WTC11 (cell line): ENCODE data around the gene PDPN. TPM values are rescaled to one million over a fixed set of nuclear protein-coding genes. Genes with fewer than 3 reads are reported as not detected.

ENCODE experiments used
- ATAC-seq: fragments of 200-7000 bp; cut with Tn5 transposase; 2 replicates; pipeline ENCODE4 v1.10.0; 2021; ENCODE audit warnings: mild to moderate bottlenecking, moderate library complexity
- CTCF ChIA-PET: fragments of 300-600 bp; sonication (Branson Sonifier 250); formaldehyde crosslinking; loops from one replicate; lab custom pipeline; 2021; ENCODE audit warnings: antibody characterized with exemption; lab: Charles Lee
- POLR2A ChIA-PET: fragments of 350-600 bp; sonication (Branson Sonifier 250); formaldehyde crosslinking; loops from one replicate; lab custom pipeline; 2021; ENCODE audit warnings: antibody characterized with exemption; lab: Charles Lee
- DNase-seq: peaks from one replicate; pipeline ENCODE4 v3.0.0; 2021; ENCODE audit warnings: low spot score
- H3K27ac Mint-ChIP-seq: 2 replicates; pipeline ENCODE4 v1.8.0; 2021; ENCODE audit warnings: mixed read lengths
- H3K27me3 Mint-ChIP-seq: 2 replicates; pipeline ENCODE4 v1.8.0; 2021; ENCODE audit warnings: low read depth, mild to moderate bottlenecking, moderate library complexity, mixed read lengths
- H3K36me3 Mint-ChIP-seq: 2 replicates; pipeline ENCODE4 v1.8.0; 2021; ENCODE audit warnings: mixed read lengths
- H3K4me1 Mint-ChIP-seq: 2 replicates; pipeline ENCODE4 v1.8.0; 2022; ENCODE audit warnings: mixed read lengths
- H3K4me3 Mint-ChIP-seq: 2 replicates; pipeline ENCODE4 v1.8.0; 2021; ENCODE audit warnings: mild to moderate bottlenecking, moderate library complexity, mixed read lengths
- H3K9me3 Mint-ChIP-seq: 2 replicates; pipeline ENCODE4 v1.8.0; 2021; ENCODE audit warnings: mixed read lengths
- AR ChIP-seq: fragments of 250-450 bp; sonication (Bioruptor Pico); IDR thresholded peaks from 2 replicates; pipeline ENCODE4 v1.9.0; 2021; ENCODE audit warnings: mild to moderate bottlenecking
- ATF3 ChIP-seq: sonication (generic); formaldehyde crosslinking; conservative IDR thresholded peaks from 2 replicates; pipeline ENCODE4 v1.8.1; 2022; ENCODE audit warnings: mild to moderate bottlenecking, missing genetic modification reagents
- CBFB ChIP-seq: sonication (generic); formaldehyde crosslinking; IDR thresholded peaks from 2 replicates; pipeline ENCODE4 v1.8.1; 2022; ENCODE audit warnings: mild to moderate bottlenecking, low read depth, missing genetic modification reagents
- ETV6 ChIP-seq: sonication (generic); formaldehyde crosslinking; IDR thresholded peaks from 2 replicates; pipeline ENCODE4 v1.8.1; 2022; ENCODE audit warnings: mild to moderate bottlenecking, missing genetic modification reagents
- GTF2I ChIP-seq: fragments of 250-450 bp; sonication (Bioruptor Pico); conservative IDR thresholded peaks from 2 replicates; pipeline ENCODE4 v1.4.0; 2021; ENCODE audit warnings: mild to moderate bottlenecking
- JUN ChIP-seq: sonication (generic); formaldehyde crosslinking; IDR thresholded peaks from 2 replicates; pipeline ENCODE4 v1.8.0; 2023; ENCODE audit warnings: mild to moderate bottlenecking, missing genetic modification reagents
- KAT7 ChIP-seq: sonication (generic); formaldehyde crosslinking; IDR thresholded peaks from 2 replicates; pipeline ENCODE4 v1.8.1; 2023; ENCODE audit warnings: missing genetic modification reagents, mild to moderate bottlenecking, borderline replicate concordance
- NFE2L1 ChIP-seq: sonication (generic); formaldehyde crosslinking; IDR thresholded peaks from 2 replicates; pipeline ENCODE4 v1.8.1; 2023; ENCODE audit warnings: missing genetic modification reagents
- NFYB ChIP-seq: sonication (generic); formaldehyde crosslinking; conservative IDR thresholded peaks from 2 replicates; pipeline ENCODE4 v1.8.0; 2022; ENCODE audit warnings: low read depth, missing genetic modification reagents
- NR3C1 ChIP-seq: sonication (generic); formaldehyde crosslinking; conservative IDR thresholded peaks from 2 replicates; pipeline ENCODE4 v1.8.1; 2023; ENCODE audit warnings: low read depth, mild to moderate bottlenecking, missing genetic modification reagents
- OVOL2 ChIP-seq: fragments of 250-450 bp; sonication (Bioruptor Pico); IDR thresholded peaks from 2 replicates; pipeline ENCODE4 v1.9.0; 2021; ENCODE audit warnings: mild to moderate bottlenecking, borderline replicate concordance
- RELA ChIP-seq: sonication (generic); formaldehyde crosslinking; IDR thresholded peaks from 2 replicates; pipeline ENCODE4 v1.8.1; 2022; ENCODE audit warnings: missing genetic modification reagents, mild to moderate bottlenecking, borderline replicate concordance
- RORB ChIP-seq: fragments of 250-450 bp; sonication (Bioruptor Pico); IDR thresholded peaks from 2 replicates; pipeline ENCODE4 v1.9.0; 2021; ENCODE audit warnings: mild to moderate bottlenecking
- SMAD3 ChIP-seq: sonication (generic); formaldehyde crosslinking; IDR thresholded peaks from 2 replicates; pipeline ENCODE4 v1.8.0; 2022; ENCODE audit warnings: missing genetic modification reagents, mild to moderate bottlenecking, borderline replicate concordance
- SMAD4 ChIP-seq: sonication (generic); formaldehyde crosslinking; IDR thresholded peaks from 2 replicates; pipeline ENCODE4 v1.8.0; 2022; ENCODE audit warnings: mild to moderate bottlenecking, missing genetic modification reagents
- SOX15 ChIP-seq: fragments of 250-450 bp; sonication (Bioruptor Pico); IDR thresholded peaks from 2 replicates; pipeline ENCODE4 v1.9.0; 2021; ENCODE audit warnings: mild to moderate bottlenecking
- TCF7 ChIP-seq: sonication (generic); formaldehyde crosslinking; IDR thresholded peaks from 2 replicates; pipeline ENCODE4 v1.8.0; 2022; ENCODE audit warnings: mild to moderate bottlenecking, low read depth, missing genetic modification reagents, moderate library complexity
- TEAD4 ChIP-seq: sonication (generic); formaldehyde crosslinking; IDR thresholded peaks from 2 replicates; pipeline ENCODE4 v1.8.0; 2022; ENCODE audit warnings: mild to moderate bottlenecking, missing genetic modification reagents
- TP53 ChIP-seq: sonication (generic); formaldehyde crosslinking; IDR thresholded peaks from 2 replicates; pipeline ENCODE4 v1.8.1; 2023; ENCODE audit warnings: mild to moderate bottlenecking, missing genetic modification reagents
- ZBTB21 ChIP-seq: sonication (generic); formaldehyde crosslinking; IDR thresholded peaks from 2 replicates; pipeline ENCODE4 v1.8.1; 2023; ENCODE audit warnings: mild to moderate bottlenecking, missing genetic modification reagents, borderline replicate concordance
- ZNF219 ChIP-seq: sonication (generic); formaldehyde crosslinking; IDR thresholded peaks from 2 replicates; pipeline ENCODE4 v1.8.0; 2023; ENCODE audit warnings: missing genetic modification reagents, mild to moderate bottlenecking, borderline replicate concordance
- ZNF232 ChIP-seq: sonication (generic); formaldehyde crosslinking; IDR thresholded peaks from 2 replicates; pipeline ENCODE4 v1.8.0; 2022; ENCODE audit warnings: mild to moderate bottlenecking, missing genetic modification reagents
- ZNF263 ChIP-seq: sonication (generic); formaldehyde crosslinking; IDR thresholded peaks from 2 replicates; pipeline ENCODE4 v1.8.1; 2022; ENCODE audit warnings: low read depth, mild to moderate bottlenecking, moderate library complexity, missing genetic modification reagents
- ZNF317 ChIP-seq: sonication (generic); formaldehyde crosslinking; IDR thresholded peaks from 2 replicates; pipeline ENCODE4 v1.8.1; 2023; ENCODE audit warnings: low read depth, mild to moderate bottlenecking, moderate library complexity, missing genetic modification reagents, borderline replicate concordance
- ZNF416 ChIP-seq: fragments of 250-450 bp; sonication (Bioruptor Pico); IDR thresholded peaks from 2 replicates; pipeline ENCODE4 v1.9.0; 2021; ENCODE audit warnings: mild to moderate bottlenecking, inconsistent platforms
- ZNF423 ChIP-seq: fragments of 250-450 bp; sonication (Bioruptor Pico); IDR thresholded peaks from 2 replicates; pipeline ENCODE4 v2.1.2; 2022; ENCODE audit warnings: mild to moderate bottlenecking, moderate library complexity
- total RNA-seq: library from RNA; stranded (reverse); gene quantifications from 3 replicates; pipeline ENCODE4 v1.2.3, GENCODE V29; 2021

The PDPN gene
- total RNA-seq, 1 experiment from 2014 or later = 158 TPM

DNA sequence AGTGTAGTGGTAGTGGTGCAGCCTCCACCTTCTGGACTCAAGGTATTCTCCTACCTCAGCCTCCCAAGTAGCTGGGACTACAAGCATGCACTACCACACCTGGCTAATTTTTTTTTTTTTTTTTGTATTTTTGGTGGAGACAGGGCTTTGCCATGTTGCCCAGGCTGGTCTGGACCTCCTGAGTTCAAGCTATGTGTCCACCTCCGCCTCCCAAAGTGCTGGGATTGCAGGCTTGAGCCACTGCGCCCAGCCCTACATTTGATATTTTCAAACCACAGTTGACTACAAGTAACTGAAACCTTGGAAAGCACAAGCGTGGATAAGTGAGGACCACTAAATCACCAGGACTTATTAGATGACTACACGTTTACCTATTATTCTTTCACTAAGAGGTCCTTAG is 10.0 kb upstream of the PDPN start:
- no peak overlapping the region for H3K27ac Mint-ChIP-seq
- DNase-seq = no peak

DNA sequence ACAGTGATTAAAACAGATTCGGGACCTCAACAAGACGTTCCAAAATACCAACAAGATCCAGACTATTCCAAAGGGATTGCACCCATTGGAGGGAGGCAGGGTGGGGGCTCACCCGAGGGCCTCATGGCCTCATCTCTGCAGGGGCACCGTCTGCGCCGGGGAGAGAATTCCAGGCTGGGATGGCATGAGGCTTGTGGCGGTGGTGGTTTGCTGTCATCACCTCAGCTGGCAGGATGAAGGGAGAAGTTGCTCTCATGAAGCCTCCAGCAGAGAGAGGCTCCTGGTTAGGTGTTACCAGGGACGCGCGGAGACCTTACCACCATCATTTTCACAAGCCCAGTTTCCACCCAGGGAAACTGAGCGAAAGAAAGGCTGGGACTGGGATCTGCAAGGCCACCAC is 6.7 kb upstream of the PDPN start:
- H3K4me1 Mint-ChIP-seq = peaks cover 10% of the 10 kb centered on the region
- ATAC-seq = no peak
- H3K27ac Mint-ChIP-seq = no peak overlapping the region
- H3K9me3 Mint-ChIP-seq = no peaks in the 10 kb centered on the region
- H3K36me3 Mint-ChIP-seq = no peaks in the 10 kb centered on the region
- no peak for DNase-seq
- ChIA-PET POLR2A (no interaction called here), CTCF (no interaction called here)
- H3K27me3 Mint-ChIP-seq = peaks cover 12% of the 10 kb centered on the region
- H3K4me3 Mint-ChIP-seq = no peak overlapping the region
- no peak for TF ChIP-seq NFYB (CRISPR knock-in tag)
- TF ChIP-seq, all 79 proteins: peak for 0

More for the DNA sequence above, 10.0 kb upstream of the PDPN start:
- Mint-ChIP-seq H3K36me3 (no peaks in the 10 kb centered on the region), H3K27me3 (peaks cover 4% of the 10 kb centered on the region), H3K4me1 (peaks cover 8% of the 10 kb centered on the region), H3K9me3 (no peaks in the 10 kb centered on the region), H3K4me3 (no peak overlapping the region)
- CTCF ChIA-PET = no interaction called here
- ATAC-seq = no peak
- POLR2A ChIA-PET = no interaction called here
- TF ChIP-seq TCF7 (no peak), ATF3 (CRISPR knock-in tag) (no peak), TP53 (no peak), ZNF317 (CRISPR knock-in tag) (no peak), RORB (CRISPR knock-in tag) (no peak)

DNA sequence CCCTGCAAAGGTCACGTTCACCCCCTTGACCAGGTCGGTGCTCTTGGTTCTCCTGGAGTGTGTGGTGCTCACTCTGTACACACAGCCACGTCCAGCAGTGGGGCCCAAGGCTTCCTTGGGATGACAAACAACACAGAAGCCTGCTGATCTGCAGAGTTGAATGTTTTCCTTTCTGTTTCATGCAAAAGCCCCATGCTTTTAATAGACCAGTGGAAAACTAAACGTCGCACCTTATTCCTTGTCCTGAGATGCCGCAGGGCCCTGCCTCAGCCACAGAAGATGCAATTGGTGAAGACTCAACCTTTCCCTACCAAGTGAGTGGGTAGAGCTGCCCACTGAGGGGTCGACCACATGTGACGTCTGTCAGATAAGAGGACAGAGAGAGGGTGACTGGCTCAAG is 5.8 kb upstream of the PDPN start:
- H3K4me1 Mint-ChIP-seq = peaks cover 19% of the 10 kb centered on the region
- DNase-seq (no peak), ATAC-seq (no peak)
- no peaks in the 10 kb centered on the region for H3K9me3 Mint-ChIP-seq
- ChIA-PET CTCF (interaction anchor here (0.6 to 1.1 kb wide), 2 partner anchors 61 to 373 kb away, joined by 3 read pairs; no protein-coding TSS in a partner anchor), POLR2A (interaction anchor here (0.6 kb wide), 1 partner anchor 86 kb away, joined by 4 read pairs; no protein-coding TSS in a partner anchor)
- no peaks in the 10 kb centered on the region for H3K36me3 Mint-ChIP-seq
- peaks cover 15% of the 10 kb centered on the region; the same call in 1 of the 2 replicates for H3K27me3 Mint-ChIP-seq
- H3K4me3 Mint-ChIP-seq = no peak overlapping the region
- no peak overlapping the region for H3K27ac Mint-ChIP-seq
- no peak for TF ChIP-seq KAT7
- TF ChIP-seq AR (CRISPR knock-in tag) = no peak
- no peak for TF ChIP-seq NR3C1 (CRISPR knock-in tag)
- no peak for TF ChIP-seq ETV6
- no peak for TF ChIP-seq TEAD4
- TF ChIP-seq JUN (CRISPR knock-in tag) = no peak
- no peak for TF ChIP-seq GTF2I
- no peak for TF ChIP-seq ZNF423 (CRISPR knock-in tag)
- TF ChIP-seq RELA (CRISPR knock-in tag) = no peak
- TF ChIP-seq ZNF219 (CRISPR knock-in tag) = no peak
- TF ChIP-seq ZBTB21 (CRISPR knock-in tag) = no peak
- no peak for TF ChIP-seq SMAD4 (CRISPR knock-in tag)
- no peak for TF ChIP-seq CBFB (CRISPR knock-in tag)
- no peak for TF ChIP-seq ZNF232 (CRISPR knock-in tag)

GRCh38 chr1:13581446-13581845 is 2.2 kb upstream of the PDPN start:
- Mint-ChIP-seq H3K4me3 (no peak overlapping the region), H3K27ac (no peak overlapping the region), H3K36me3 (no peaks in the 10 kb centered on the region), H3K9me3 (no peaks in the 10 kb centered on the region), H3K4me1 (peaks cover 38% of the 10 kb centered on the region)
- DNase-seq (no peak), ATAC-seq (no peak)
- ChIA-PET POLR2A (no interaction called here), CTCF (interaction anchor here (1.7 to 4.4 kb wide), 2 partner anchors 10 to 64 kb away, joined by 4 to 27 read pairs; no protein-coding TSS in a partner anchor)
- no peak for TF ChIP-seq OVOL2 (CRISPR knock-in tag)
- no peak for TF ChIP-seq ZNF263 (CRISPR knock-in tag)
- TF ChIP-seq SMAD3 (CRISPR knock-in tag) = no peak
- no peak for TF ChIP-seq NFE2L1 (CRISPR knock-in tag)
- no peak for TF ChIP-seq CBFB (CRISPR knock-in tag)
- TF ChIP-seq ZNF416 (CRISPR knock-in tag) = no peak
- no peak for TF ChIP-seq SOX15 (CRISPR knock-in tag)
- TF ChIP-seq, all 79 proteins: peak for 0
- H3K27me3 Mint-ChIP-seq = peaks cover 12% of the 10 kb centered on the region; the same call in 1 of the 2 replicates
